Peyer's patch (tissue), 4 donors: ENCODE data around the gene HNRNPA1.

ENCODE experiments used
- POLR2A ChIP-seq, 2 donors: fragments of 450-650 bp; IDR thresholded peaks; one replicate each; pipeline ENCODE4 v1.5.1; 2017; ENCODE audit warnings: antibody characterized with exemption in 2 of 2, mild to moderate bottlenecking in 2 of 2, moderate library complexity in 2 of 2
- TF ChIP-seq, protein P1 (sequence below), 6 experiments: fragments of 450-650 bp in 4 of 6; fragments of 200-600 bp in 2 of 6; sonication (generic) in 1 of 6; IDR thresholded peaks; one replicate each; pipeline ENCODE4 v1.5.1; 2017 to 2019; ENCODE audit warnings: antibody characterized with exemption in 6 of 6, mild to moderate bottlenecking in 3 of 6, moderate library complexity in 1 of 6

DNA sequence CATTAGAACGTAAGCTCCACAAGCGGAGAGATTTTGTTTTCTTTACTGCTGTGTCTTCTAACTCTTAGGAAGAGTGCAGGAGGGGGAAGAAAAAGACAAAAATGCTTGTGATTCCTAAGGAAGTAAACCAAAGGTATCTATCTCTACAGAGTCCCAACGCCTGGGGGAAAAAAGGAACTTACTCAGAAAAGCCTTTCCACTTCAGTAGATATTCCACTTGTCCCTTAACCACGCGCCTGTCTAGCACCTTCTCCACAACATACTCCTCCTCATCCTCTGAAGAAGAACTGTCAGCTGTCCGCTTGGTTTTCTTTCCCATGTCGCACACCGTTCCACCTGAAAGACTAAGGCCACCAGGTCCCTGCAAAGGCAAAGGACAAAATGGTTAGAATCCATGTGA is 23.2 kb upstream of the HNRNPA1 start:
- TF ChIP-seq, protein P1, sequence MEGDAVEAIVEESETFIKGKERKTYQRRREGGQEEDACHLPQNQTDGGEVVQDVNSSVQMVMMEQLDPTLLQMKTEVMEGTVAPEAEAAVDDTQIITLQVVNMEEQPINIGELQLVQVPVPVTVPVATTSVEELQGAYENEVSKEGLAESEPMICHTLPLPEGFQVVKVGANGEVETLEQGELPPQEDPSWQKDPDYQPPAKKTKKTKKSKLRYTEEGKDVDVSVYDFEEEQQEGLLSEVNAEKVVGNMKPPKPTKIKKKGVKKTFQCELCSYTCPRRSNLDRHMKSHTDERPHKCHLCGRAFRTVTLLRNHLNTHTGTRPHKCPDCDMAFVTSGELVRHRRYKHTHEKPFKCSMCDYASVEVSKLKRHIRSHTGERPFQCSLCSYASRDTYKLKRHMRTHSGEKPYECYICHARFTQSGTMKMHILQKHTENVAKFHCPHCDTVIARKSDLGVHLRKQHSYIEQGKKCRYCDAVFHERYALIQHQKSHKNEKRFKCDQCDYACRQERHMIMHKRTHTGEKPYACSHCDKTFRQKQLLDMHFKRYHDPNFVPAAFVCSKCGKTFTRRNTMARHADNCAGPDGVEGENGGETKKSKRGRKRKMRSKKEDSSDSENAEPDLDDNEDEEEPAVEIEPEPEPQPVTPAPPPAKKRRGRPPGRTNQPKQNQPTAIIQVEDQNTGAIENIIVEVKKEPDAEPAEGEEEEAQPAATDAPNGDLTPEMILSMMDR (IDR thresholded peaks at IDR 0.05), result no peak
- no peak for TF ChIP-seq POLR2A (IDR thresholded peaks at IDR 0.05)
